GM21825 (cell line): ENCODE data around the gene NACA2.
"Not testable (repeated sequence)": the region's sequence is repeated elsewhere in the genome, so short reads cannot be mapped to it uniquely, and the experiment has no call there.

Experiments
- ATAC-seq: cut with Tn5 transposase; IDR thresholded peaks from one replicate; pipeline ENCODE4 v1.9.1; 2021; ENCODE audit warnings: mild to moderate bottlenecking, moderate library complexity; ENCODE audit not compliant: unreplicated experiment

NACA2 gene

DNA sequence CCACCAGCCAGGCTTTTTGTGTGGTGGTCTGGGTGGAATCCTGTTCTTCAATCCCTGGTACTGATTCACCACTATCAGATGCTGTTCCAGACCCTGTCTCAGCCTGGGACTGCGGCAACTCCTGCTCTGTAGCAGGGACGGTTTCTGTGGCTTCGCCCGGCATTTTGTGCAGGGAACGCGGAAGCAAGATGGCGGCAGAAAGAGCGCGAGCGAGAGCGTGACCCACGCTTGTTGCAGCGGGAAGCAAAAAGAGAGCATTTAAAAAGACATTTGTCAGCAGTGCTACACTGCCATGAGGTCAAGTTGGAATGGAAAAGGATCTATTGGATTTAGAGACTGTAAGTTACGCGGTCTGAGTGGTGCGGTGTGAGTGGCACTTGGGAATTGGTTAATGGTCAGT lies at the start of gene NACA2:
TSS of gene NACA2 (minus strand) at position 202 of the 400 bp plus-strand sequence. CDS start at position 163, 39 bp downstream.
- no peak for ATAC-seq

GRCh38 chr17:61639818-61640217 lies 48.8 kb upstream of the NACA2 start:
- no peak for ATAC-seq

GRCh38 chr17:61638087-61638486 lies 47.1 kb upstream of the NACA2 start:
- ATAC-seq, result no peak

DNA sequence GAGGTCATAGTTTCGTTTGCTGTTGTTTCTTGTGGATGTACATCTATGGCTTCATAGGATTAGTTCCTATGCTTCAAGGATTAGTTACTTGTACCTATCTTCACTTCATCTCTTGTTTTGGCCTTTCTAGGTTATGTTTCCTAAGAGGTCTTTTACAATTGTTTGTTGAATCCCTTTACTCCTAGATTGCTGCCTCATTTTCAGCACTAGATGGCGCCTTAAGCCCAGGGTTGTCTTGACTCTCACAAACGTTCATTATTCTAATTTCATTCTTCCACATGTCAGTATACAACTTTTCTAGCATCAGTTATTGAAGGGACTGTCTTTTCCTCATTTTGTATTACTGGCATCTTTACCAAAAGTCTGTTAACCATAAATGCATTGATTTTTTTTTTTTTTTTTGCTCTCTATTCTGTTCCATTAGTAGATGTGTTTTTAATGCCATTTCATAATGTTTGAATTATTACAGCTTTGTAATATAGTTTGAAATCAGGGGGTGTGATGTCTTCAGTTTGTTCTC lies 45.0 kb upstream of the NACA2 start:
- ATAC-seq, result no peak

DNA sequence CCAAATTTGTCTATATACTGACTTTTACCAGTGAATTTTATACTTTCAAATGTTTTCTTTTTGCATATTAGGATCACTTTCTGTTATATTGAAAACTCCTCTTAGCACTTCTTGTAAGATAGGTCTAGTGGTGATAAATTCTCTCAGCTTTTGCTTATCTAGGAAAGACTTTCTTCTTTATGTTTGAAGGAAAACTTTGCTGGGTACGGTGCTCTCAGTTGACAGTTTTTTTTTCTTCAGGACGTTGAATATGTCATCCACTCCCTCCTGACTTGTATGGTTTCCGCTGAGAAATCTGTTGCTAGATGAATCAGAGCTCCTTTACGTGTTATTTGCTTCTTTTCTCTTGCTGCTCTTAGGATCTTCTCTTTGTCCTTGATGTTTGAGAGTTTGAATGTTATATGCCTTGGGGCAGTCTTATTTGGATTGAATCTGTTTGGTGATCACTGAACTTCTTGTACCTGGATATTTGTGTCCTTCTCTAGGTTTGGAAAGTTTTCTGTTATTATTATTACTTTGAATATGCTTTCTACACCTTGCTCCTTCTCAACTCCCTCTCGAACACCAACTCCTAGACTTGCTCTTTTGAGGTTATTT lies 44.0 kb upstream of the NACA2 start:
- no peak for ATAC-seq

GRCh38 chr17:61634011-61634539 lies 43.1 kb upstream of the NACA2 start:
- no peak for ATAC-seq

GRCh38 chr17:61632826-61633225 lies 41.8 kb upstream of the NACA2 start:
- no peak for ATAC-seq

DNA sequence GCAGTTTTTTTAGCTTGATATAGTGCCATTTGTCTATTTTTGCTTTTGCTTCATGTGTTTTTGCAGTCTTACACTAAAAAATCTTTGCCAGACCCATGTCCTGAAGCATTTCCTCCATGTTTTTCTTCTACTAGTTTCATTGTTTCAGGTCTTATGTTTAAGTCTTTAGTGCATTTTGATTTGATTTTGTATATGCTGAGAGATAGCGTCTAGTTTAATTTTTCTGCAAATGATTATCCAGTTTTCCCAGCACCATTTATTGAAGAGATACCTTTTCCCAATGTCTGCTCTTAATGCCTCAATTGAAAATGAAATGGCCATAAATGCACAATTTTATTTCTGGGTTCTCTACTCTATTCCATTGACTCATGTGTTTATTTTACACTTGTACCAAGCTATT lies 40.8 kb upstream of the NACA2 start:
- ATAC-seq, result no peak

- ATAC-seq, result not testable (repeated sequence)
Measured at GRCh38 chr17:61628158-61628557, 37.1 kb upstream of the NACA2 start.

DNA sequence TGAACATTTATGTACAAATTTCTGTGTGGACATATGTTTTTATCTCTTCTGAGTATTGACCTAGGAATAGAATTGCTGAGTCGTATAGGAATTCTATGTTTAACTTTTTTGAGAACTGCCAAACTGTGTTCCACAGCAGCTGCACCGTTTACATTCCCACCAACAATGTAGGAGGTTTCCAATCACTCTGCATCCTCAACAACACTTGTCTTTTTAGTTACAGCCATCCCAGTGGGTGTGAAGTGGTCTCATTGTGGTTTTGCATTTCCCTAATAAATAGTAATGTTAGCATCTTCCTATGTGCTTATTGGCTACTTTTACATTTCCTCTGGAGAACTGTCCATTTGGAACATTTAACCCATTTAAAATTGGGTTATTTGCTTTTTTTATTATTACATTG lies 36.6 kb upstream of the NACA2 start:
- ATAC-seq, result no peak

GRCh38 chr17:61627125-61627524 lies 36.1 kb upstream of the NACA2 start:
- no peak for ATAC-seq

DNA sequence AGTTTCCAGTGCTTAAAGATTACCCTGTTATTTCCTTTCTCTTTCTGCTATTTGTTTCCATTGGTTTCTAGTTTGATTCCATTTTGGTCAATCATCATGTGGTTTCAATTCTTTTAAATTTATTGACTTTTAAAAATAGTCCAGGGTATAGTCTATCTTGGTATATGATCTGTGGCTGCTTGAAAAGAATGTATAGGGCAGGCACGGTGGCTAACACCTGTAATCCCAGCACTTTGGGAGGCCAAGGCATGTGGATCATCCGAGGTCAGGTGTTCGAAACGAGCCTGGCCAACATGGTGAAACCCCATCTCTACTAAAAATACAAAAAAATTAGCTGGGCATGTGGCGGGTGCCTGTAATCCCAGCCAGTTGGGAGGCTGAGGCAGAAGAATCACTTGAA lies 34.5 kb upstream of the NACA2 start:
- no peak for ATAC-seq

DNA sequence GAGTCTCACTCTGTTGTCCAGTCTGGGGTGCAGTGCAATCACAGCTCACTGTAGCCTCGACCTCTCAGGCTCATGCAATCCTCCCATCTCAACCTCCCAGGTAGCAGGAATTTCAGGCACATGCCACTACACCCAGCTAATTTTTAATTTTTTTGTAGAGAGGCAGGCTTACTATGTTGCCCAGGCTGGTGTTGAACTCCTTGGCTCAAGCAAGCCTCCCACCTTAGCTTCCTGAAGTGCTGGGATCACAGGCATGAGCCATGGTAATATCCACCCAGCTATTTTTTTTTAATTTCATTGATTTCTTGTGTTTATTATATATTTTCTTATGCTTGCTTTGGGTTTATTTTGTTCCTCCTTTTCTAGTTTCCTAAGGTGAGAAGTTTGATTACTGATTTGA lies 33.9 kb upstream of the NACA2 start:
- no peak for ATAC-seq

GRCh38 chr17:61621317-61621716 lies 30.3 kb upstream of the NACA2 start:
- no peak for ATAC-seq

DNA sequence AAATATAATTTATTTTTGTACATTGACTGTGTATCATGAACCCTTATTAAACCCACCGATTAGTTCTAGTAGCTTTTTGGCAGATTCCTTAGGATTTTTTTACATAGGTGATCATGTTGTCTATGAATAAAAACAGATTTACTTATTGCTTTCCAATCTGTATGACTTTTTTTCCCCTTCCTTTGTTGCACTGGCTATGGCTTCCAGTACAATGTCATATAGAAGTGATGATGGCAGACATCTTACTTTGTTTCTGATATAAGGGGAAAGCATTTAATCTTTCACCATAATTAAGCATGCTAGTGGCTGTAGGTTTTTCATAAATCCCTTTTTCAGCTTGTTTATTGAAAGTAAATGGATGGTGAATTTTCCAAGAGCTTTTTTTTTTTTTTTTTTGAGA lies 28.9 kb upstream of the NACA2 start:
- no peak for ATAC-seq

GRCh38 chr17:61619493-61619892 lies 28.5 kb upstream of the NACA2 start:
- ATAC-seq, result no peak

DNA sequence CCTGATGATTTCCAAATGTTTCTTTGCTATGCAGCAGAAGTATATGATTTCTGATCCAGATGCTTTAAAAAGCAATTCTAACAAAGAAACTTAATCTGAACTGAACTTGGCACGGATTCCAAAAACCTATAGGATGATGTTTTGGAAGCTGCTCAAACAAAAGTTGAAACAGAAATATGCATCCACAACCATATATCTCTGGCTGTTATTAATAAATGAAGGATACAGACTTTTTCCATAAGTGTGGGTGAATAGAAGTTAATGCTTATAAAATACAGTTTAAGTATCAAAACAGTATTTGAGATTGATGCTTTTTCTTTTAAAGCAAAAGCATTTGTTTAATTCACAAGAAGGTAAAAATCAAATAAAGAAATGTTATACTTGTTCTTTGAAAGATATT lies 27.9 kb upstream of the NACA2 start:
- no peak for ATAC-seq

- ATAC-seq, result no peak
Measured at GRCh38 chr17:61617330-61617729, 26.3 kb upstream of the NACA2 start.

GRCh38 chr17:61616783-61617182 lies 25.8 kb upstream of the NACA2 start:
- ATAC-seq, result no peak

GRCh38 chr17:61614219-61614618 lies 23.2 kb upstream of the NACA2 start:
- ATAC-seq, result no peak

GRCh38 chr17:61611323-61611722 lies 20.3 kb upstream of the NACA2 start:
- no peak for ATAC-seq

DNA sequence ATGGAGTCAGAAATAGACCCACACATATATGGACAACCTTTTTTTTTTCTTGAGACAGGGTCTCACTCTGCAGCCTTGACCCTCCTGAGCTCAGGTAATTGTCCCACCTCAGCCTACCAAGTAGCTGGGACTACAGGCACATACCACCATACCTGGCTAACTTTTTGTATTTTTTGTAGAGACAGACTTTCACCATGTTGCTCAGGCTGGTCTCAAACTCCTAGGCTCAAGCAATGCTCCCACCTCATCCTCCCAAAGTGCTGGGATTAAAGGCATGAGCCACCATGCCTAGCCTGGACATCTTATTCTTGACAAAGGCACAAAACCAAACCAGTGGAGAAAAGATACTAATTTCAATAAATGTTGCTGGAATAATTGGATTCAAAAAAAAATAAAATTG lies 14.7 kb upstream of the NACA2 start:
- no peak for ATAC-seq

DNA sequence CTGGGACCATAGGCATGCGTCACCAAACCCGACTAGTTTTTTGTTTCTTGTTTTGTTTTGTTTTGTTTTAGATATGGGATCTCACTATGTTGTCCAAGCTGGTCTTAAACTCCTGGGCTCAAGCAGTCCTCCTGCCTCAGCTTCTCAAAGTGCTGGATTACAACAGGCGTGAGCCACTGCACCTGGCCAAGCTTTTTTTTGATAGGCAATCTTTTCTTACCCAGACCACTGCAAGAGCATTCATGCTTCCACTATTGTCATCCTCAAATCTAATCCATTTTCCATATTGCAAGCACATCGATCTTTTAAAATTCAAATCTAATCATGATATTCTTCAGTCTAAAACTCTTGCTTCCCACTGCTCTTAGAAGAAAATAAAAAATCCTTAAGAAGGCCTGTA lies 10.3 kb upstream of the NACA2 start:
- ATAC-seq, result no peak
